ENCODE data around the gene COLQ.

GRCh38 chr3:15502616-15503015 is 18.9 kb downstream of the COLQ start:
- TF ChIP-seq POLR2AphosphoS5 (IDR thresholded peaks at IDR 0.05; ENCODE audit: borderline replicate concordance, low read depth, low read length) (no peak), FOXP2 (optimal IDR thresholded peaks at IDR 0.05; ENCODE audit: control extremely low read depth, extremely low read length, insufficient read depth) (no peak)
